ENCODE measurements around the gene NOX4. TPM values are rescaled to one million over a fixed set of nuclear protein-coding genes. Genes with fewer than 3 reads are reported as not detected.
A peak's percentile ranks its signal among the peaks of the same experiment; 100 is the strongest.

The NOX4 gene
- total and polyA plus RNA-seq, 8 donors, result 0.86 to 6.5 (median 3.9) TPM

DNA sequence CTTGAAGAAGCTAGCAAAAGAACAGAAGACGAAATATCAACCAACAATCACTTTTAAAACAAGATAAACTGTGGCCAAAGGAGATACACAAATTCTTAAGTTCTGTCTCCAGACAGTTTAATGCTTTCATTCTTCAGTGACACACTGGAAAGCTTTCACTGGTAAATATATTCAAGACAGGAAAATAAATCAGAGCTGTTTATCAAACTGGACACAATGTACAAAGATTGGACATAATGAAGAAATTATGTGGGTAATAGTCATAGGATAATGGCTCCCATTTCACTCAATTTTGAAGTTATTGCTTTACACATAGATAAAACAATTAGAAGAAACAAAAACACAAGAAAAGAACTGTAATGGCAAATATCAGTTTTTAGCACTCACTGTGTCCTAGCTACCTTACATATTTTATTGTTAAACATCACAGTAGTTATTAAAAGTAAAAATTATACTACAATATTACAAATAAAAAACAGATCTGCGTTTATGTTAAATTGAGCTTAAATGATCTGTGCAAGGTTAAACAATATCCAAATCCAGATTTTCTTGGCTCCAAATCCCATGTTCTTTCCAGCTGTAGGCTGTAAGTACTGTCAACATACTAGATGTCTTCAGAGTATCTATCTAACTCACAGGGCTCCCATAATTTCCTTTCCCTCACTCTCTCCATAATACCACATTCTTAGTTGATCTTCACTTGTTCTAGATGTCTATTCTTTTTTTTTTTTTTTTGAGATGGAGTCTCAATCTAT is 38.6 kb upstream of the NOX4 start:
- peak in 2 of 4 donors; percentile 15 to 48 for DNase-seq
- Histone ChIP-seq H3K36me3 (no peaks in the 10 kb centered on the region), H3K4me3 (no peak overlapping the region), H3K27me3 (no peaks in the 10 kb centered on the region), H3K9me3 (peaks cover 0 to 3% of the 10 kb centered on the region in 2 donors), H3K27ac (no peak overlapping the region), H3K4me1 (no peaks in the 10 kb centered on the region)
- no peak for ATAC-seq
- intact Hi-C loops (cut with DNase I), result no loop called here
- TF ChIP-seq, protein P1, sequence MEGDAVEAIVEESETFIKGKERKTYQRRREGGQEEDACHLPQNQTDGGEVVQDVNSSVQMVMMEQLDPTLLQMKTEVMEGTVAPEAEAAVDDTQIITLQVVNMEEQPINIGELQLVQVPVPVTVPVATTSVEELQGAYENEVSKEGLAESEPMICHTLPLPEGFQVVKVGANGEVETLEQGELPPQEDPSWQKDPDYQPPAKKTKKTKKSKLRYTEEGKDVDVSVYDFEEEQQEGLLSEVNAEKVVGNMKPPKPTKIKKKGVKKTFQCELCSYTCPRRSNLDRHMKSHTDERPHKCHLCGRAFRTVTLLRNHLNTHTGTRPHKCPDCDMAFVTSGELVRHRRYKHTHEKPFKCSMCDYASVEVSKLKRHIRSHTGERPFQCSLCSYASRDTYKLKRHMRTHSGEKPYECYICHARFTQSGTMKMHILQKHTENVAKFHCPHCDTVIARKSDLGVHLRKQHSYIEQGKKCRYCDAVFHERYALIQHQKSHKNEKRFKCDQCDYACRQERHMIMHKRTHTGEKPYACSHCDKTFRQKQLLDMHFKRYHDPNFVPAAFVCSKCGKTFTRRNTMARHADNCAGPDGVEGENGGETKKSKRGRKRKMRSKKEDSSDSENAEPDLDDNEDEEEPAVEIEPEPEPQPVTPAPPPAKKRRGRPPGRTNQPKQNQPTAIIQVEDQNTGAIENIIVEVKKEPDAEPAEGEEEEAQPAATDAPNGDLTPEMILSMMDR (IDR thresholded peaks at IDR 0.05), result no peak

DNA sequence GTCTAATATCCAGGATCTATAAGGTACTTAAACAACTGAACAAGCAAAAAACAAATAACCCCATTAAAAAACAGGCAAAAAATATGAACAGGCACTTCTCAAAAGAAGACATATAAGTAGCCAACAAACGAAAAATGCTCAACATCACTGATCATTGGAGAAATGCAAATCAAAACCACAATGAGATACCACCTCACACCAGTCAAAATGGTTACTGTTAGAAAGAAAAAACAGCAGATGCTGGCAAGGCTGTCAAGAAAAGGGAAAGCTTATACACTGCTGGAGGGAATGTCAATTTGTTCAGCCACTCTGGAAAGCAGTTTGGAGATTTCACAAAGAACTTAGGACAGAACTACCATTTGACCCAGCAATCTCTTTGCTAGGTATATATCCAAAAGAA is 30.6 kb upstream of the NOX4 start:
- DNase-seq (no peak), ATAC-seq (no peak)
- intact Hi-C loops (cut with DNase I), result no loop called here
- TF ChIP-seq, protein P1 (IDR thresholded peaks at IDR 0.05), result no peak
- Histone ChIP-seq H3K27me3 (no peaks in the 10 kb centered on the region), H3K27ac (no peak overlapping the region), H3K4me1 (no peaks in the 10 kb centered on the region), H3K9me3 (no peaks in the 10 kb centered on the region), H3K36me3 (no peaks in the 10 kb centered on the region), H3K4me3 (no peak overlapping the region)

DNA sequence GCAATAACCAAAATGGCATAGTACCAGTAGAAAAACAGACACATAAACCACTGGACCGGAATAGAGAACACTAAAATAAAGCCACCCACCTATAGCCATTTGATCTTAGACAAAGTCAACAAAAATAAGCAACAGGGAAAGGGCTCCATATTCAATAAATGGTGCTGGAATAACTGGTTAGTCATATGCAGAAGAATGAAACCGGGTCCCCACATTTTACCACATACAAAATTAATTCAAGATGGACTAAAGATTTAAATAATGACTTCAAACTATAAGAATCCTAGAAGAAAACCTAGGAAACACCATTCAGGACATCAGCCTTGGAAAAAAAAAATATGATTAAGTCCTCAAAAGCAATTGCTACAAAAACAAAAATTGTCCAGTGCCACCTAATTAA is 30.1 kb upstream of the NOX4 start:
- H3K4me1 ChIP-seq, result no peaks in the 10 kb centered on the region

DNA sequence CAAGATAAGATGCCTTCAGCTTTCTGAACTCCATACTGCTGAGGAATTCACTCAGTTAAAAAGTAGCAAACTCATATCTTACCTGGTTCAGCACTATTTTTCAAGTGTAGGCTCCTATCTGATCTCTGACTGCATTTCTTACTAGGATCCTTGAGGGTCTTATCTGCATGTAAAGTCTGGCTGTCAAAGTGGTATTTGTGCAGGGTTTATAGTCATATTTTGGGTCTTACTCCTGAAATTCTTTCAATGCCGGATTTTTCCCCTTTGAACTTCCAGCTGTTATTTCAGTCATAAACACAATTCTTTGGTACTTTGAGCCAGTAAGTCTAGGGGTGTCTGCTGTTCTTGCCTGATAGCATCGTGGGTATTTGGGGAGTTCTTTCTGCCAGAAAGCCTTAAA is 25.3 kb upstream of the NOX4 start:
- no peaks in the 10 kb centered on the region for H3K4me1 ChIP-seq
- H3K27me3 ChIP-seq, result no peaks in the 10 kb centered on the region
- no peak for ATAC-seq
- H3K27ac ChIP-seq, result no peak overlapping the region
- intact Hi-C loops (cut with DNase I), result no loop called here
- peaks cover 0 to 11% of the 10 kb centered on the region in 2 donors for H3K9me3 ChIP-seq
- no peaks in the 10 kb centered on the region for H3K36me3 ChIP-seq
- no peak for DNase-seq
- TF ChIP-seq, protein P1 (IDR thresholded peaks at IDR 0.05), result no peak
- no peak overlapping the region for H3K4me3 ChIP-seq

More for the DNA sequence above, 30.1 kb upstream of the NOX4 start:
- TF ChIP-seq, protein P1 (IDR thresholded peaks at IDR 0.05), result no peak
- no peaks in the 10 kb centered on the region for H3K9me3 ChIP-seq
- H3K27ac ChIP-seq, result no peak overlapping the region
- DNase-seq (no peak), ATAC-seq (no peak)
- no peak overlapping the region for H3K4me3 ChIP-seq
- H3K36me3 ChIP-seq, result no peaks in the 10 kb centered on the region
- intact Hi-C loops (cut with DNase I), result no loop called here
- H3K27me3 ChIP-seq, result no peaks in the 10 kb centered on the region

DNA sequence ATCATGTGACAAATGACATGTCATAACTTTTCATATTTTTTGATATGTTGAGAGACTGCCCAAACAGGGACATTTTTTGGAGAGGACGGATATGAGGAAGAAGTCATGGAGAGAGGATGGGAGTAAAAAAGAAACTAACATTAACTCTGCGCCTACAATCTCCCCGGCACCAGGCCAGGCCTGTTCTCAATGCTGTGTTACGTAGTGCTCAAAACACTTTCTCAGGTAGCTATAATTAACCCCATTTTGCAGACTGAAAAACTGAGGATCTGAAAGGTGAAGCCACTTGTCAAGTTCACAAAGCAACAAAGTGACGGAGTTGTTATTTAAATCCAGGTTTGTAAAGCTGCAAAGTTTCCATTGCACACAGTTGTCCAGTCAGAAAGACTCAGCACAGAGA is 17.4 kb upstream of the NOX4 start:
- no peak overlapping the region for H3K4me3 ChIP-seq
- TF ChIP-seq, protein P1 (IDR thresholded peaks at IDR 0.05), result no peak
- H3K9me3 ChIP-seq, result no peaks in the 10 kb centered on the region
- no peaks in the 10 kb centered on the region for H3K36me3 ChIP-seq
- H3K27me3 ChIP-seq, result no peaks in the 10 kb centered on the region
- no peak overlapping the region for H3K27ac ChIP-seq
- no peak for ATAC-seq
- no peaks in the 10 kb centered on the region for H3K4me1 ChIP-seq
- intact Hi-C loops (cut with DNase I), result no loop called here
- DNase-seq, result no peak

All from left lung (tissue), 10 donors.